ENCODE data around the gene ZNF618.

Gene ZNF618

DNA sequence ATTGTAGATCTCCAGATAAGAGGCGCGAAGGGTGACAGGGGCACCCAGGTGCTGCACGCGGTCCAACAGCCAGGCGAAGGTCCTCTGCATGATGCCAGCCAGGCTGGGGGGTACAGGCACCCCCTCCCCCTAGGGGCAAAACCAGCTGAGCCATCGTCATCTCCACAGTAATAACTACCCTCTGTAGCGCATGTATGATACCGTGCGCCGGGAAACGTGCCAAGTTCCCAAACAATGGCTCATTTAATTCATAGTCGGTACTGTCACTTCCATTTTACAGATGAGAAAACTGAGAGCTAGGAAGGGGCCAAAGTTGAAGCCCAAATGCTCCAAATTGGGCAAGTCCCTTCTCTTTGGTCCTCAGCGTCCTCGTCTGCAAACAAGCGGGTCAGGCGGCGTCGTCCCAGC lies 221.5 kb downstream of the ZNF618 start:
- Histone ChIP-seq H3K36me3 (ENCODE audit: insufficient read depth, low read length) (no peaks in the 10 kb centered on the region), H3K4me3 (ENCODE audit: low read length, poor library complexity, severe bottlenecking) (no peak overlapping the region), H2AFZ (ENCODE audit: low read length) (no peak overlapping the region)

GRCh38 chr9:114098021-114098935 lies 222.2 kb downstream of the ZNF618 start:
- Histone ChIP-seq H3K36me3 (ENCODE audit: insufficient read depth, low read length) (no peaks in the 10 kb centered on the region), H3K4me1 (ENCODE audit: insufficient read depth, low read length, poor library complexity, severe bottlenecking) (no peaks in the 10 kb centered on the region), H3K9me2 (replicated peaks; ENCODE audit: low read depth, low read length) (no peaks in the 10 kb centered on the region), H4K20me1 (ENCODE audit: insufficient read depth, low read length, poor library complexity, severe bottlenecking) (no peaks in the 10 kb centered on the region), H3K9ac (ENCODE audit: low read depth, low read length, poor library complexity, severe bottlenecking) (no peak overlapping the region), H3K4me2 (ENCODE audit: low read depth, low read length, poor library complexity, severe bottlenecking) (no peak overlapping the region), H3K27me3 (ENCODE audit: insufficient read depth, low read length, poor library complexity, severe bottlenecking) (no peaks in the 10 kb centered on the region), H3K79me2 (ENCODE audit: insufficient read depth, low read length) (no peaks in the 10 kb centered on the region), H3F3A (ENCODE audit: low read depth) (no peaks in the 10 kb centered on the region), H2AFZ (ENCODE audit: low read length) (no peak overlapping the region), H3K4me3 (ENCODE audit: low read length, poor library complexity, severe bottlenecking) (no peak overlapping the region), H3K9me3 (ENCODE audit: insufficient read depth, low read depth, low read length) (no peaks in the 10 kb centered on the region)
- no peak for TF ChIP-seq CTCF (conservative IDR thresholded peaks at IDR 0.05; ENCODE audit: low read length)
- TF ChIP-seq EZH2phosphoT487 (IDR thresholded peaks at IDR 0.05; ENCODE audit: borderline replicate concordance) = no peak

More for the DNA sequence above, 221.5 kb downstream of the ZNF618 start:
- Histone ChIP-seq H3K9ac (ENCODE audit: low read depth, low read length, poor library complexity, severe bottlenecking) (no peak overlapping the region), H3K9me2 (replicated peaks; ENCODE audit: low read depth, low read length) (no peaks in the 10 kb centered on the region), H3K4me1 (ENCODE audit: insufficient read depth, low read length, poor library complexity, severe bottlenecking) (no peaks in the 10 kb centered on the region), H3K27me3 (ENCODE audit: insufficient read depth, low read length, poor library complexity, severe bottlenecking) (no peaks in the 10 kb centered on the region), H3K79me2 (ENCODE audit: insufficient read depth, low read length) (no peaks in the 10 kb centered on the region), H3K4me2 (ENCODE audit: low read depth, low read length, poor library complexity, severe bottlenecking) (no peak overlapping the region), H4K20me1 (ENCODE audit: insufficient read depth, low read length, poor library complexity, severe bottlenecking) (no peaks in the 10 kb centered on the region), H3K9me3 (ENCODE audit: insufficient read depth, low read depth, low read length) (no peaks in the 10 kb centered on the region), H3F3A (ENCODE audit: low read depth) (no peaks in the 10 kb centered on the region)
- TF ChIP-seq EZH2phosphoT487 (IDR thresholded peaks at IDR 0.05; ENCODE audit: borderline replicate concordance) (no peak), CTCF (conservative IDR thresholded peaks at IDR 0.05; ENCODE audit: low read length) (no peak)

DNA sequence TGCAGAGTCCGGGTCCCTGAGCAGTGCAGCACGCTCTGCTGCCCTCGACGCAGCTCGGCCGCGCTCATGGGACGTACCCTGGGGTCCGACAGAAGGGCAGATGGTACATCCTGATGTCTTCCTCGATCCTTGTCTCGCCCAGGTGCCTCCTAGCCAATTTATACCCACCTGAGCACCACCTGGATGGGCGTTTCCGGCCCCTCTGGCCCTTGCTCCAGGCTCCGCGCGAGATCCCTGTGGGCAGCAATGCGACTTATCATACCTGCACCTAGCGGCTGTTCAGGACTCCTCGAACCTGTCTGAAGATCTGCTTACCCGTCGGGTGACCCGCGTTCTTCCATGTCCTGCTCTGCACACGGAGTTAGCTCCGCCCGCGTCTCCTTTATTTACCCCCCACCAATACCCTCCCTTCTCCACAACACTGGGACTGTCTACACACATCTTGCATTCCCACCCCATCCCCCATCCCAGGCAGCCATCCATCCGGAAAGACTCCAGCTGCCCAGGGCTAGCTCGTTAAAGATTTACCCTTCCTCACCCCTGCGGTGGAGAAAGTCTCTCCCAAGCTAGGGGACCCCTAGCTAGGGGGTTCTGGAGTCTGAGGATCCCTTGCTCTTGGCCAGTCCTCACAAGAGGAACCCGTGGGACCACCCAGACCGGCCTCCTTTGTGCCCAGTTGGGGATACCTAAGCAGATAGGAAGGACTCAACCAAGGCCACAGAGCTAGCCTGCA lies 223.0 kb downstream of the ZNF618 start, which contains the start of gene KIF12:
Gene KIF12 (minus strand): TSS at position 357 of the 733 bp plus-strand sequence. CDS start 16 bp downstream, at position 341.
- Histone ChIP-seq H3K4me2 (ENCODE audit: low read depth, low read length, poor library complexity, severe bottlenecking) (no peak within 1 kb of the TSS), H3K4me3 (ENCODE audit: low read length, poor library complexity, severe bottlenecking) (no peak within 1 kb of the TSS)

More for the DNA sequence above, 223.0 kb downstream of the ZNF618 start, which contains the start of gene KIF12:
- TF ChIP-seq EZH2phosphoT487 (IDR thresholded peaks at IDR 0.05; ENCODE audit: borderline replicate concordance) (no peak), CTCF (conservative IDR thresholded peaks at IDR 0.05; ENCODE audit: low read length) (no peak)
- Histone ChIP-seq H3K4me1 (ENCODE audit: insufficient read depth, low read length, poor library complexity, severe bottlenecking) (no peaks in the 10 kb centered on the region), H3K9ac (ENCODE audit: low read depth, low read length, poor library complexity, severe bottlenecking) (no peak within 1 kb of the TSS), H3K27me3 (ENCODE audit: insufficient read depth, low read length, poor library complexity, severe bottlenecking) (no peaks in the 10 kb centered on the region), H3F3A (ENCODE audit: low read depth) (no peaks in the 10 kb centered on the region), H3K36me3 (ENCODE audit: insufficient read depth, low read length) (no peaks in the 10 kb centered on the region), H3K79me2 (ENCODE audit: insufficient read depth, low read length) (no peaks in the 10 kb centered on the region), H3K9me3 (ENCODE audit: insufficient read depth, low read depth, low read length) (no peaks in the 10 kb centered on the region), H3K9me2 (replicated peaks; ENCODE audit: low read depth, low read length) (no peaks in the 10 kb centered on the region), H2AFZ (ENCODE audit: low read length) (no peak within 1 kb of the TSS), H4K20me1 (ENCODE audit: insufficient read depth, low read length, poor library complexity, severe bottlenecking) (no peaks in the 10 kb centered on the region)
